Head of caudate nucleus (tissue), 42 donors: Measurements from ENCODE around the gene TGM1.

Source experiments
- DNase-seq, 42 donors: peaks; one replicate each; pipeline versions ENCODE4 v3.0.0 to v3.0.0-alpha.2; 2020 to 2021; ENCODE audit warnings: mixed read lengths in 7 of 42
- intact Hi-C: fragments of 100-400 bp; cut with DNase I; formaldehyde crosslinking; loops from one replicate; pipeline ENCODE4 v1.15.0; 2022

The TGM1 gene

GRCh38 chr14:24241829-24242443 is 21.0 kb downstream of the TGM1 start:
- peak in 41 of 42 donors; percentile 81 to 97 (median 93) for DNase-seq
- intact Hi-C loops, result loop anchor here (5.0 kb wide), 2 partner anchors 55 to 200 kb away; partner anchors contain the start of genes DHRS1, NOP9 and SDR39U1

GRCh38 chr14:24240110-24240918 is 22.7 kb downstream of the TGM1 start:
- peak in 1 of 42 donors; percentile 5 for DNase-seq
- intact Hi-C loops, result loop anchor here (5.0 kb wide), 2 partner anchors 57 to 202 kb away; partner anchors contain the start of genes DHRS1, NOP9 and SDR39U1

- intact Hi-C loops, result no loop called here
- peak in 1 of 42 donors; percentile 11 for DNase-seq
Measured at GRCh38 chr14:24238527-24239037, 24.4 kb downstream of the TGM1 start.

- intact Hi-C loops, result no loop called here
- DNase-seq, result peak in 1 of 42 donors; percentile 21
Measured at GRCh38 chr14:24238123-24238522, 24.9 kb downstream of the TGM1 start.

- no peak for DNase-seq
- intact Hi-C loops, result no loop called here
Measured at GRCh38 chr14:24237463-24237955, 25.5 kb downstream of the TGM1 start.

GRCh38 chr14:24236689-24237462 is 26.1 kb downstream of the TGM1 start:
- peak in 1 of 42 donors; percentile 12 for DNase-seq
- intact Hi-C loops, result no loop called here

- DNase-seq, result no peak
- intact Hi-C loops, result no loop called here
Measured at GRCh38 chr14:24235804-24236688, 26.9 kb downstream of the TGM1 start.

- no peak for DNase-seq
- intact Hi-C loops, result no loop called here
Measured at GRCh38 chr14:24234095-24235005, 28.6 kb downstream of the TGM1 start.

GRCh38 chr14:24233538-24233866 is 29.5 kb downstream of the TGM1 start:
- DNase-seq, result no peak
- intact Hi-C loops, result loop anchor here (2.0 kb wide), 1 partner anchor 17 kb away; the partner anchor contains the start of gene MDP1

- DNase-seq, result peak in 2 of 42 donors; percentile 12 to 76
- intact Hi-C loops, result loop anchor here (2.0 kb wide), 1 partner anchor 16 kb away; the partner anchor contains the start of gene MDP1
Measured at GRCh38 chr14:24232645-24233537, 30.1 kb downstream of the TGM1 start, which contains the start of gene GMPR2. Gene GMPR2 (plus strand): TSS chr14:24232929. CDS start chr14:24233254, 325 bp downstream.

GRCh38 chr14:24232121-24232644 is 30.8 kb downstream of the TGM1 start, which contains the start of gene NEDD8:
Gene NEDD8 (minus strand): TSS chr14:24232367. CDS start chr14:24232267, 100 bp downstream.
- DNase-seq, result peak; percentile 87 to 98 (median 95)
- intact Hi-C loops, result loop anchor here (2.0 kb wide), 1 partner anchor 15 kb away; the partner anchor contains the start of gene MDP1

GRCh38 chr14:24231263-24232120 is 31.5 kb downstream of the TGM1 start:
- peak in 8 of 42 donors; percentile 7 to 81 (median 23) for DNase-seq
- intact Hi-C loops, result loop anchor here (2.0 kb wide), 1 partner anchor 15 kb away; the partner anchor contains the start of gene MDP1

- intact Hi-C loops, result no loop called here
- no peak for DNase-seq
Measured at GRCh38 chr14:24228902-24229301, 34.1 kb downstream of the TGM1 start.

- intact Hi-C loops, result no loop called here
- DNase-seq, result no peak
Measured at GRCh38 chr14:24226473-24226872, 36.5 kb downstream of the TGM1 start.
